ENCODE measurements around the gene HSD17B12. TPM values are rescaled to one million over a fixed set of nuclear protein-coding genes. Genes with fewer than 3 reads are reported as not detected.

HSD17B12 gene
- total RNA-seq, 2 experiments from 2014 or later, result 31.7 to 33.8 TPM

DNA sequence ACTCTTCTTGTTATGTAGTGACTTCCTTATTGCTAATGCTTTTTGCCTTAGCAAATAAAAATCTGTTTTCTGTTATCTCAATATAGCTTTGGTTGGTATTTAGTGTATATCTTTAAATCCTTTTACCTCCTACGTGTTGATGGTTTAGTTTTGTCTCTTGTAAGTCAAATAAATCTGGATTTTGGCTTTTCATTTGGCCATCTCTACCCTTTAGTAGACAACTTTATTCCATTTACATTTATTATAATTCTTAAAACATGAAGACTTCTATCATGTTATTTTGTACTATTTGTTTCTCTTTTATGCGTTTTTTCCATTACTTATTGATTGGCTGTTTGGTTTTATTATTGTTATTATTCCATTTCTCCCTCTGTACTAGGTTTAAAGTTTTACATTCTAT lies 180.6 kb downstream of the HSD17B12 start:
- CTCF ChIA-PET, result interaction anchor here (1.5 kb wide), 1 partner anchor 9 kb away, joined by 4 read pairs; no protein-coding TSS in a partner anchor

DNA sequence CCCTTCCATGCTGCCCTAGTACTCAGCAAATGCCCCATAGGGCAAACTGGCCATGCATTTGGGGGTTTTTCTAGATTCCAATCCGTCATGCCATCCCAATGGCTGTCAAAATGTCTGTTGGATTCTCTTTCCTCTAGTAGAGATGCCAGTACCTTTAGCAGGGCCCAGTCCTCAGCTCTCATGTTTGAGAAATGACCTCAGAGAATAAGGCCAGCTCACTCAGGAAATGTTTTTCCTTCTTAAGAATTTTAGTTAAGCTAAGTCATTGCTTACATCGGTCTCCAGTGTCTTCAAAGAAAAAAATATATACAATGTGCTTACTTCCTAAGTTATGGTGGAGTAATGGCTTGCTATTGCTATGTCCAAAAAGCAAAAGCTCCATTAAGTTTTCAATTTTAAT lies 186.0 kb downstream of the HSD17B12 start:
- Mint-ChIP-seq H3K27ac (no peak overlapping the region), H3K36me3 (ENCODE audit: low read depth) (no peaks in the 10 kb centered on the region), H3K4me1 (ENCODE audit: low read depth) (peaks cover 28% of the 10 kb centered on the region), H3K27me3 (ENCODE audit: low read depth) (peaks cover 25% of the 10 kb centered on the region), H3K9me3 (no peaks in the 10 kb centered on the region), H3K4me3 (no peak overlapping the region)
- no peak for DNase-seq
- intact Hi-C loops (cut with micrococcal nuclease), result loop anchor here (5.0 kb wide), 3 partner anchors 326 to 554 kb away; partner anchors contain the start of genes API5 and TTC17
- CTCF ChIA-PET, result interaction anchor here (0.9 kb wide), 1 partner anchor 15 kb away, joined by 5 read pairs; no protein-coding TSS in a partner anchor

More for the DNA sequence above, 180.6 kb downstream of the HSD17B12 start:
- H3K27ac Mint-ChIP-seq, result no peak overlapping the region
- DNase-seq, result no peak
- intact Hi-C loops (cut with micrococcal nuclease), result no loop called here
- peaks cover under 1% of the 10 kb centered on the region for H3K36me3 Mint-ChIP-seq (ENCODE audit: low read depth)
- peaks cover 6% of the 10 kb centered on the region for H3K9me3 Mint-ChIP-seq
- H3K4me1 Mint-ChIP-seq (ENCODE audit: low read depth), result peaks cover 6% of the 10 kb centered on the region
- no peak overlapping the region for H3K4me3 Mint-ChIP-seq
- H3K27me3 Mint-ChIP-seq (ENCODE audit: low read depth), result peaks cover 10% of the 10 kb centered on the region

DNA sequence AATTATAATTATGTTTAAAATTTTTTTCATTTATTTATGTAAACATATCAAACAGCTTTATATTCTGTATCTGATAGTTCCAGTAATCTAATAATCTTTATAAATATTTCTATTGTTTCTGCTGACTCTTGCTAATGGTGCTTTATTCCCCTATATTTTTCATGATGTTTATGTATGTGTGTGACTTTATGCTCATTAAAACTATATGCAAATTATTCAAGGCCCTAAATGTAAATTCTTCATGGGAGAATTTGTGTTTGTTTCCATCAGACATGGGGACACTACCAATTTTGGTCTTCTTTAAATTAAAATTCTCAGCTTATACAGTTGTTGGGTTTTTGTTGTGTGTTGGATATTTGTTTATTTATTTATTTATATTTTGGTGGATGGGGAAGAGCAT lies 186.4 kb downstream of the HSD17B12 start:
- intact Hi-C loops (cut with micrococcal nuclease), result loop anchor here (5.0 kb wide), 3 partner anchors 325 to 555 kb away; partner anchors contain the start of genes API5 and TTC17
- Mint-ChIP-seq H3K27me3 (ENCODE audit: low read depth) (peaks cover 28% of the 10 kb centered on the region), H3K36me3 (ENCODE audit: low read depth) (no peaks in the 10 kb centered on the region), H3K4me3 (no peak overlapping the region), H3K9me3 (no peaks in the 10 kb centered on the region), H3K27ac (no peak overlapping the region), H3K4me1 (ENCODE audit: low read depth) (peaks cover 28% of the 10 kb centered on the region)
- CTCF ChIA-PET, result interaction anchor here (0.9 kb wide), 1 partner anchor 16 kb away, joined by 5 read pairs; no protein-coding TSS in a partner anchor
- no peak for DNase-seq

DNA sequence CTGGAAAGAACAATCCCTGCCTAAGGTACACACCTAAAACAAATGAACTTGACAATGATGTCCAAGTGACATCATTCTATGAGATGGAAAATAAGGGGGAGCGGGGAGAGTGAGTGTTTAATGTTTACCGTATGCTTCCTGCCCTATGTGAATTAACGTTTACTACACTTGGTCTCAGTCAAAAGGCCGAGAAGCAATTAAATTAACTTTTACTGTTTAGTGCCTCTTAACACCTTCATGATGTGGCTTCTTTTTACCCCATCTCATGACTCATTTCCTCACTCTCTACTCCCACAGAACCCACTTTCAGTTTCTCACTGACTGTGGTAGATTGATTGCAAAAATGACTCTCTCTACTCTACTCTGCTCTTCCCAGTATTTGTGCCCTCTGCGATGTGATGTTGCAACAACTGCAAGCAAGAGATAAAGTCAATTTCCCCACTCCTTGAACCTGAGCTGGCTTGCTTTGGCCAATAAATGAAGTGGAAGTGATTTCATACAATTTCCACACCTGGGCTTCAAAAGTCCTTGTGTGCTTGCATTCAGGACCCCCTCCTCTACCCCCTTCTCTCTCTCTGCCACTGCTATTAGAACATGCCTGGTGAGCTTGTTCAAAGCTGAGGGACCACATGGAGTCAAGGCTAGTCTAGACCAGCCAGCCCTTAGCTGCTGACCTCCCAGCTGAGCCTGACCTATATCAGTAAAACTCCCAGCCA lies 188.5 kb downstream of the HSD17B12 start:
- Mint-ChIP-seq H3K36me3 (ENCODE audit: low read depth) (no peaks in the 10 kb centered on the region), H3K27ac (peak overlapping the region; percentile 28), H3K27me3 (ENCODE audit: low read depth) (peaks cover 46% of the 10 kb centered on the region), H3K4me3 (no peak overlapping the region), H3K9me3 (no peaks in the 10 kb centered on the region), H3K4me1 (ENCODE audit: low read depth) (peaks cover 24% of the 10 kb centered on the region)
- CTCF ChIA-PET, result interaction anchor here (0.9 to 1.8 kb wide), 3 partner anchors 12 to 21 kb away, joined by 3 to 6 read pairs (median 3); no protein-coding TSS in a partner anchor
- DNase-seq, result peak; percentile 70
- intact Hi-C loops (cut with micrococcal nuclease), result loop anchor here (1.0 to 5.0 kb wide), 10 partner anchors 11 to 706 kb away; partner anchors contain the start of genes ALKBH3, API5, HSD17B12 and TTC17

DNA sequence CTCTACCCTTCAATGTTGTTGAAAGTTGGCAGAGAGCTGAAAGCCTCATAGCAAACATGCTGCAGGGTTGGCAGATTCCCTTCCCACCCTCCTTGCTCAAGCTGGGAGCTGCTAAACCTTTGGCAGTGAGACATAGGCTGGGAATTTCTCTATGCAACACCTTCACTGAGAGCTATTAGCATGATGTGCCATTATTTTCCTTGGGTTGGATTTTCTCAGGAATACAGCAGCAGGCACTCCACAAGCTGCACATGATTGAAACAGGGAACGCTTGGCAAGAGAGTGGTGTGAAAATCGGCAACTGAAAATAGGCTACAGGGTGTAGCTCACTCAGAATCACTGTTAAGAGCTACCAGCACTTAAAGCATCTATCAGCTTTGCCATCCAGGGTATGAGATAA lies 190.5 kb downstream of the HSD17B12 start:
- Mint-ChIP-seq H3K4me1 (ENCODE audit: low read depth) (peaks cover 22% of the 10 kb centered on the region), H3K4me3 (no peak overlapping the region), H3K27ac (no peak overlapping the region), H3K9me3 (no peaks in the 10 kb centered on the region), H3K36me3 (ENCODE audit: low read depth) (no peaks in the 10 kb centered on the region), H3K27me3 (ENCODE audit: low read depth) (peaks cover 46% of the 10 kb centered on the region)
- intact Hi-C loops (cut with micrococcal nuclease), result no loop called here
- DNase-seq, result no peak
- CTCF ChIA-PET, result no interaction called here

DNA sequence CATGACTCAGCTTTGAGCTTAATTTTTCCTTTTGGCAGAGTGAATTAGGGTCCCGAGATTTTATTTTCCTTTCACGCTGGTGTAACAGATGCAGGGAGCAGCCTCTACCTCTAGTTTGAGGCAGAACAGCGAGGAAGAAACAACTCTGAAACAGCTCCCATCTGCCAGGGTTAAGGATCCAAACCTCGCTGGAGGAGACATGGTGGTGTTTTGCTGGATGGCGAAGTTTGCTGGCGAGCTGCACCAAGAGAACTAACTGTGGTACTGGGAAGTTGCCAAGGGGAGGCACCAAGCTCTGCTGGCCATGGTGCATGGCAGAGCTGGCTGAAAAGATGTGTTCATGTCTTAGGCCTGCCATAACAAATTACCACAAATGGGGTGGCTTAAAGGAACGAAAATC lies 192.5 kb downstream of the HSD17B12 start:
- Mint-ChIP-seq H3K9me3 (no peaks in the 10 kb centered on the region), H3K4me3 (no peak overlapping the region), H3K27ac (no peak overlapping the region), H3K27me3 (ENCODE audit: low read depth) (peaks cover 40% of the 10 kb centered on the region), H3K4me1 (ENCODE audit: low read depth) (peaks cover 18% of the 10 kb centered on the region), H3K36me3 (ENCODE audit: low read depth) (no peaks in the 10 kb centered on the region)
- no peak for DNase-seq
- CTCF ChIA-PET, result interaction anchor here (0.7 to 2.1 kb wide), 3 partner anchors 16 to 521 kb away, joined by 3 to 14 read pairs (median 3); no protein-coding TSS in a partner anchor
- intact Hi-C loops (cut with micrococcal nuclease), result no loop called here

DNA sequence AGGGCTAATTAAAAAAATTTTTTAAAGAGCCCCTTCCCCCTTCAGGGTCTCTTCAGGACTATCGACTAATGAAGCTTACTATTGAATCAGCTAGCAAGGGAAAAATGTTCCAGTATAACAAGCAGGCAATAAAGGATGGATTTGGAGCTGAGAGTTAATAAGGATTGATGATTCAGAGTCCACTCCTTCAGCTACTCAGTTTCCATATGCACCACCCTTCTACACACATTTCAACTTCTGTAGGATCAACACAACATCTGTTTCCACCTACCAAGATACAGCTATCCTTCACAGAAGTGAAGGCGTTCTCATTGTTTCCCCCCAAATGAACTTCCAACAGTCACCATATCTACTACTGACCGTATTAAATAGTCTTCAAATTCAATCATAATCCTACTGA lies 193.5 kb downstream of the HSD17B12 start:
- Mint-ChIP-seq H3K27me3 (ENCODE audit: low read depth) (peaks cover 40% of the 10 kb centered on the region), H3K27ac (no peak overlapping the region), H3K4me1 (ENCODE audit: low read depth) (peaks cover 8% of the 10 kb centered on the region), H3K9me3 (no peaks in the 10 kb centered on the region), H3K4me3 (no peak overlapping the region), H3K36me3 (ENCODE audit: low read depth) (no peaks in the 10 kb centered on the region)
- CTCF ChIA-PET, result interaction anchor here (2.1 kb wide), 1 partner anchor 15 kb away, joined by 14 read pairs; no protein-coding TSS in a partner anchor
- intact Hi-C loops (cut with micrococcal nuclease), result no loop called here
- no peak for DNase-seq

DNA sequence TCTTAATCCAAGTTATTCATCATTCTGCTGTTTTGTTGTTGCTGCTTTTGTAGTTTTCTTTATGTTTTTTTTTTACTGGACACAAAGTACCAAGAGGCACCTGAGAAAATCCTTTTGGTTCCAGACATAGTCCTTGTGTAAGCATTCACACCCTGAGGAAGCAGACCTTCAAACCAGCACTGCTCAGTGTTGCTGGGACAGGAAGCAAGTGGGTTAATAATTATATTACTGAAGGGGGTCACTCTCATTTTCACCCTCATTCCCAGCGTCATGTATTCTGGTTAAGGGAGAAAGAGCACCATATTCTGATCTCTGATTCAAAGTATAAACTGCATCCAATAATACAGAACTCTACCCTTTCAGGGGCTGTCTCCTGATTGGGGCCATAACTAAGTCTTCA lies 194.2 kb downstream of the HSD17B12 start:
- Mint-ChIP-seq H3K9me3 (no peaks in the 10 kb centered on the region), H3K4me3 (no peak overlapping the region), H3K27ac (no peak overlapping the region), H3K27me3 (ENCODE audit: low read depth) (peaks cover 40% of the 10 kb centered on the region), H3K36me3 (ENCODE audit: low read depth) (no peaks in the 10 kb centered on the region), H3K4me1 (ENCODE audit: low read depth) (peaks cover 1% of the 10 kb centered on the region)
- DNase-seq, result no peak
- CTCF ChIA-PET, result interaction anchor here (0.5 kb wide), 1 partner anchor 21 kb away, joined by 3 read pairs; no protein-coding TSS in a partner anchor
- intact Hi-C loops (cut with micrococcal nuclease), result no loop called here

DNA sequence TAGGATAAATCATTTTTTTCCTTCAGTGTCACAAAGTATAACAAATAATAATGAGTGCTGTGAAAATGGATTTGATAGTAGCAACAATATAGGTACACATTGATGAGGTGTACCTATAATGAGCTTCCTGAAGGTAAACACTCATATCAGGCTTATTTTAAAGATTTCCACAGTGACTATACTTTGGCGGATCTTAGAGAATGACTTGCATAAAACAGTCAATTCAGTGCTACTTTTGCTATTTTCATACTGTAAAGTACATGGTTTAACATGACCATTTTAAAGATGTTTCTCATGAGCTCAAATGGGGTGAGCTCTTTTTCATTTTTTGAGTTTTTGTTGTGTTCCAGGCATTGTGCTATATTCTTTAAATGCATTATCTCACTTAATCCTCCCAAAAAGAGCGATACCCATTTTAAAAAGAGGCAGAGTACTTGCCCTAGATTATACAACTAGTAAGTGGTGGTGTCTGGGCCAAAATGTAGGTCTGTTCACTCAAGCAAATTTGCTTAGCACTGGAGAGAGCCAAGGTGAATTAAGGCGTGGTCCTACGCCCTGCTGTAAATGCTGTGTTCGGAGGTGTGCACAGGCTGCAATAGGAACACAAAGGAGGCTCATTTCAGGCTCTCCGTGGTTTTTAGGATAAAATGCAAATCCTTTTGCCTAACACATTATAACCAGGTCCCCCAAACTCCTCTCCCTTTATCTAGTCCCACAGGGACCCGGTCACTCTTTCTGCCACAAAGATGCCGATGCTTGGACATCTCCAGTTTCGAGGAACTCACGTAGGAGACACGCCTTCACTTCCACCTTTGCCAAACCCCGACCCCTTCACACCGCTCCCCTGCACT lies 199.5 kb downstream of the HSD17B12 start:
- intact Hi-C loops (cut with micrococcal nuclease), result loop anchor here (1.0 to 10.0 kb wide), 6 partner anchors 11 to 569 kb away; partner anchors contain the start of genes ACCS, API5, HSD17B12 and TTC17
- no peaks in the 10 kb centered on the region for H3K9me3 Mint-ChIP-seq

DNA sequence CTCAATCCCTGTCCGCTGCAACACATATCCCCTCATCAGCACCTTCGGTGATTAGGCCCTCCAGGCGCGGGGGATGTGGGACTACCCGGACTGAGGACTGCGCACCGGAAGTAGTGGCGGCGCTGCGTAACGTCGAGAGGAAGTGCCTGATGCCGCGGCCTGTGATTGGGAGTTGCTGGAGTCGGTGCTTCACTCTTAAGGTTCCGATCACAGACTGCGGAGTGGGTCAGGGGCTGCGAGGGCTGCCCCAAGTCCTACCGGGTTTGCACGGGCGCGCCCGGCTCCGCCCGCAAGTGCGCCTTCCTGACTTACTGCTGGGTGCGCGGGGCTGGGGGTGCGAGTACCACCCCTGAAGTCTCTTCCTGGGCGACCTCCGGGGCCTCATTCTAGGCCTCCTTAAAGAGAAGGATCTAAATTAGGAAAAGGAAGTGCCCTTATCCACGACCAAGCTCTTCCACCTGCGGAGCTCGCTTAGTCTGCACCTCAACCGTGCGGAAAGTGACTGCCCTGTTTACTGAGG lies 200.2 kb downstream of the HSD17B12 start, which contains the start of gene ALKBH3:
TSS of gene ALKBH3 (plus strand) at position 192 of the 520 bp plus-strand sequence. CDS start 1,822 bp downstream, outside the sequence.
- intact Hi-C loops (cut with micrococcal nuclease), result loop anchor here (1.0 to 10.0 kb wide), 6 partner anchors 11 to 570 kb away; partner anchors contain the start of genes ACCS, API5, HSD17B12 and TTC17
- Mint-ChIP-seq H3K36me3 (ENCODE audit: low read depth) (peaks cover 10% of the 10 kb centered on the region), H3K4me3 (peak within 1 kb of the TSS; percentile 81), H3K27me3 (ENCODE audit: low read depth) (no peaks in the 10 kb centered on the region), H3K9me3 (no peaks in the 10 kb centered on the region), H3K4me1 (ENCODE audit: low read depth) (peaks cover 32% of the 10 kb centered on the region), H3K27ac (peak within 1 kb of the TSS; percentile 68)
- DNase-seq, result peak; percentile 94
- CTCF ChIA-PET, result interaction anchor here (0.8 to 2.4 kb wide), 4 partner anchors 10 to 117 kb away, joined by 3 to 19 read pairs (median 3); partner anchors contain the start of gene C11orf96

More for the DNA sequence above, 199.5 kb downstream of the HSD17B12 start:
- CTCF ChIA-PET, result interaction anchor here (0.7 to 2.4 kb wide), 2 partner anchors 10 to 225 kb away, joined by 3 to 19 read pairs; no protein-coding TSS in a partner anchor
- peak overlapping the region; percentile 60 for H3K27ac Mint-ChIP-seq
- H3K4me1 Mint-ChIP-seq (ENCODE audit: low read depth), result peaks cover 32% of the 10 kb centered on the region
- peak overlapping the region; percentile 81 for H3K4me3 Mint-ChIP-seq
- H3K27me3 Mint-ChIP-seq (ENCODE audit: low read depth), result peaks cover 1% of the 10 kb centered on the region
- no peak for DNase-seq
- peaks cover 9% of the 10 kb centered on the region for H3K36me3 Mint-ChIP-seq (ENCODE audit: low read depth)

DNA sequence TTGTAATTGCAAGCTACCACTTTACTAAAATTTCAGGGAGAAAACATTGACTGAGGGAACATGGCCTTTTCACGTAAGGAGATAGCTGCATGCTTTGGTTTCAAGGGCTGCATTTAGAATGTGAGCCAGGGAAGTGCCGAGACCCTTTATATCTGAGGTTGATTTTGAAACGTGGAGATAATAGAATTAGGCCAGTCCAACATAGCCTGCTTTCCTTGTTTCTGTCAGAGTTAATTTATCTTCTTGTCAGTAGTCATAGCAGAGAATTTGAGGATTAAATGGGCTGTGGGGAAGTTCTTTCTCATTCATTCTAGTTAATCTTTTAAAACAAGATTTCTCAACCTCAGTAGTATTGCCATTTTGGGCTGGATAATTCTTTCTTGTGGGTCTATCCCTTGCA lies 212.3 kb downstream of the HSD17B12 start:
- no peak for DNase-seq
- Mint-ChIP-seq H3K4me1 (ENCODE audit: low read depth) (no peaks in the 10 kb centered on the region), H3K27me3 (ENCODE audit: low read depth) (no peaks in the 10 kb centered on the region), H3K36me3 (ENCODE audit: low read depth) (peaks cover 42% of the 10 kb centered on the region), H3K27ac (no peak overlapping the region), H3K9me3 (no peaks in the 10 kb centered on the region), H3K4me3 (no peak overlapping the region)
- CTCF ChIA-PET, result interaction anchor here (0.7 to 1.2 kb wide), 2 partner anchors 53 to 110 kb away, joined by 3 to 5 read pairs; no protein-coding TSS in a partner anchor
- intact Hi-C loops (cut with micrococcal nuclease), result no loop called here
